GM12865 (cell line): ENCODE data around the gene MVB12B.

Experiments used
- DNase-seq: peaks from one replicate; pipeline ENCODE4 v3.0.0; 2010; ENCODE audit warnings: low read depth
- H3K4me3 ChIP-seq: 2 replicates; pipeline ENCODE4 v1.5.1; 2011; ENCODE audit warnings: mild to moderate bottlenecking, low read depth, low read length, control low read depth
- CTCF ChIP-seq: IDR thresholded peaks from 2 replicates; pipeline ENCODE4 v1.5.1; 2011; ENCODE audit warnings: low read length, control low read depth, low read depth, inconsistent platforms; ENCODE audit not compliant: insufficient read depth; ENCODE audit errors: missing control alignments

MVB12B gene

GRCh38 chr9:126292736-126293521 is 33.7 kb upstream of the MVB12B start:
- TF ChIP-seq CTCF: no peak
- DNase-seq: no peak
- no peak overlapping the region for H3K4me3 ChIP-seq

- TF ChIP-seq CTCF: peak; percentile 31
- no peak for DNase-seq
- no peak overlapping the region for H3K4me3 ChIP-seq
These were observed 33.1 kb upstream of the MVB12B start for GRCh38 chr9:126293522-126293889.

- TF ChIP-seq CTCF: no peak
- no peak for DNase-seq
- H3K4me3 ChIP-seq: no peak overlapping the region
These were observed 32.1 kb upstream of the MVB12B start for GRCh38 chr9:126294331-126295081.

- no peak for DNase-seq
- no peak for TF ChIP-seq CTCF
- no peak overlapping the region for H3K4me3 ChIP-seq
These were observed 31.5 kb upstream of the MVB12B start for GRCh38 chr9:126295082-126295477.

GRCh38 chr9:126295516-126295915 is 31.1 kb upstream of the MVB12B start:
- no peak overlapping the region for H3K4me3 ChIP-seq
- no peak for TF ChIP-seq CTCF
- no peak for DNase-seq

- no peak for TF ChIP-seq CTCF
- no peak overlapping the region for H3K4me3 ChIP-seq
- DNase-seq: no peak
These were observed 30.6 kb upstream of the MVB12B start for GRCh38 chr9:126295936-126296600.
